ENCODE results near the gene PTPRE. TPM values are rescaled to one million over a fixed set of nuclear protein-coding genes. Genes with fewer than 3 reads are reported as not detected.

The PTPRE gene
- polyA plus RNA-seq, 1 donor from 2014 or later: 4.1 TPM

GRCh38 chr10:128084364-128084763 is 177.5 kb downstream of the PTPRE start:
- Histone ChIP-seq H3K4me3 (ENCODE audit: low read length) (no peak overlapping the region), H3K36me3 (ENCODE audit: insufficient read depth, low read length) (no peaks in the 10 kb centered on the region), H3K9me2 (ENCODE audit: insufficient read depth, low read length) (no peaks in the 10 kb centered on the region), H4K20me1 (ENCODE audit: insufficient read depth) (no peaks in the 10 kb centered on the region), H3K27ac (ENCODE audit: low read length) (no peak overlapping the region), H2AFZ (ENCODE audit: low read depth, low read length) (no peak overlapping the region), H3K9me3 (ENCODE audit: low read length) (no peaks in the 10 kb centered on the region), H3K9ac (ENCODE audit: low read length) (no peak overlapping the region), H3K4me2 (ENCODE audit: low read length) (no peak overlapping the region), H3K79me2 (replicated peaks; ENCODE audit: insufficient read depth, low read length) (no peaks in the 10 kb centered on the region), H3F3A (ENCODE audit: insufficient read depth, low read length, poor library complexity, severe bottlenecking) (no peaks in the 10 kb centered on the region), H3K27me3 (ENCODE audit: insufficient read depth, low read depth, low read length) (no peaks in the 10 kb centered on the region)
- no peak for TF ChIP-seq EP300 (conservative IDR thresholded peaks at IDR 0.05; ENCODE audit: poor library complexity, severe bottlenecking)
- no peak for TF ChIP-seq TAF1 (IDR thresholded peaks at IDR 0.05; ENCODE audit: low read depth)
- TF ChIP-seq MXI1 (conservative IDR thresholded peaks at IDR 0.05; ENCODE audit: poor library complexity, severe bottlenecking): no peak
- no peak for TF ChIP-seq SMC3 (conservative IDR thresholded peaks at IDR 0.05; ENCODE audit: poor library complexity)
- TF ChIP-seq, protein P1, sequence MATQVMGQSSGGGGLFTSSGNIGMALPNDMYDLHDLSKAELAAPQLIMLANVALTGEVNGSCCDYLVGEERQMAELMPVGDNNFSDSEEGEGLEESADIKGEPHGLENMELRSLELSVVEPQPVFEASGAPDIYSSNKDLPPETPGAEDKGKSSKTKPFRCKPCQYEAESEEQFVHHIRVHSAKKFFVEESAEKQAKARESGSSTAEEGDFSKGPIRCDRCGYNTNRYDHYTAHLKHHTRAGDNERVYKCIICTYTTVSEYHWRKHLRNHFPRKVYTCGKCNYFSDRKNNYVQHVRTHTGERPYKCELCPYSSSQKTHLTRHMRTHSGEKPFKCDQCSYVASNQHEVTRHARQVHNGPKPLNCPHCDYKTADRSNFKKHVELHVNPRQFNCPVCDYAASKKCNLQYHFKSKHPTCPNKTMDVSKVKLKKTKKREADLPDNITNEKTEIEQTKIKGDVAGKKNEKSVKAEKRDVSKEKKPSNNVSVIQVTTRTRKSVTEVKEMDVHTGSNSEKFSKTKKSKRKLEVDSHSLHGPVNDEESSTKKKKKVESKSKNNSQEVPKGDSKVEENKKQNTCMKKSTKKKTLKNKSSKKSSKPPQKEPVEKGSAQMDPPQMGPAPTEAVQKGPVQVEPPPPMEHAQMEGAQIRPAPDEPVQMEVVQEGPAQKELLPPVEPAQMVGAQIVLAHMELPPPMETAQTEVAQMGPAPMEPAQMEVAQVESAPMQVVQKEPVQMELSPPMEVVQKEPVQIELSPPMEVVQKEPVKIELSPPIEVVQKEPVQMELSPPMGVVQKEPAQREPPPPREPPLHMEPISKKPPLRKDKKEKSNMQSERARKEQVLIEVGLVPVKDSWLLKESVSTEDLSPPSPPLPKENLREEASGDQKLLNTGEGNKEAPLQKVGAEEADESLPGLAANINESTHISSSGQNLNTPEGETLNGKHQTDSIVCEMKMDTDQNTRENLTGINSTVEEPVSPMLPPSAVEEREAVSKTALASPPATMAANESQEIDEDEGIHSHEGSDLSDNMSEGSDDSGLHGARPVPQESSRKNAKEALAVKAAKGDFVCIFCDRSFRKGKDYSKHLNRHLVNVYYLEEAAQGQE (IDR thresholded peaks at IDR 0.05; ENCODE audit: borderline replicate concordance): no peak
- TF ChIP-seq CTCF (IDR thresholded peaks at IDR 0.05; ENCODE audit: poor library complexity, severe bottlenecking): no peak
- no peak for TF ChIP-seq EZH2 (IDR thresholded peaks at IDR 0.05; ENCODE audit: borderline replicate concordance, insufficient read depth, low read length, poor library complexity, severe bottlenecking)
- no peak for TF ChIP-seq RAD21 (conservative IDR thresholded peaks at IDR 0.05)
- no peak for TF ChIP-seq POLR2AphosphoS5 (IDR thresholded peaks at IDR 0.05)

GRCh38 chr10:128084991-128085390 is 178.1 kb downstream of the PTPRE start:
- Histone ChIP-seq H3K79me2 (replicated peaks; ENCODE audit: insufficient read depth, low read length) (no peaks in the 10 kb centered on the region), H4K20me1 (ENCODE audit: insufficient read depth) (no peaks in the 10 kb centered on the region), H3K27ac (ENCODE audit: low read length) (no peak overlapping the region), H3F3A (ENCODE audit: insufficient read depth, low read length, poor library complexity, severe bottlenecking) (no peaks in the 10 kb centered on the region), H3K36me3 (ENCODE audit: insufficient read depth, low read length) (no peaks in the 10 kb centered on the region), H3K9me3 (ENCODE audit: low read length) (no peaks in the 10 kb centered on the region), H3K9ac (ENCODE audit: low read length) (no peak overlapping the region), H3K4me2 (ENCODE audit: low read length) (no peak overlapping the region), H2AFZ (ENCODE audit: low read depth, low read length) (no peak overlapping the region), H3K9me2 (ENCODE audit: insufficient read depth, low read length) (no peaks in the 10 kb centered on the region), H3K27me3 (ENCODE audit: insufficient read depth, low read depth, low read length) (no peaks in the 10 kb centered on the region), H3K4me3 (ENCODE audit: low read length) (no peak overlapping the region)
- TF ChIP-seq MXI1 (conservative IDR thresholded peaks at IDR 0.05; ENCODE audit: poor library complexity, severe bottlenecking) (no peak), SMC3 (conservative IDR thresholded peaks at IDR 0.05; ENCODE audit: poor library complexity) (no peak), TAF1 (IDR thresholded peaks at IDR 0.05; ENCODE audit: low read depth) (no peak), RAD21 (conservative IDR thresholded peaks at IDR 0.05) (no peak), EP300 (conservative IDR thresholded peaks at IDR 0.05; ENCODE audit: poor library complexity, severe bottlenecking) (no peak), POLR2AphosphoS5 (IDR thresholded peaks at IDR 0.05) (no peak), EZH2 (IDR thresholded peaks at IDR 0.05; ENCODE audit: borderline replicate concordance, insufficient read depth, low read length, poor library complexity, severe bottlenecking) (no peak), CTCF (IDR thresholded peaks at IDR 0.05; ENCODE audit: poor library complexity, severe bottlenecking) (no peak)
- TF ChIP-seq, protein P1 (IDR thresholded peaks at IDR 0.05; ENCODE audit: borderline replicate concordance): no peak

Measured in neural cell (in vitro differentiated cells).